Right lobe of liver (tissue), 4 donors: ENCODE measurements around the gene PLA2R1.

Experiments
- CTCF ChIP-seq, 4 donors: fragments of 200-600 bp in 3 of 4; fragments of 450-650 bp in 1 of 4; IDR thresholded peaks; one replicate each; pipeline versions ENCODE4 v1.5.1 to v1.8.0; 2016 to 2022; ENCODE audit warnings: antibody characterized with exemption in 4 of 4, mild to moderate bottlenecking in 2 of 4
- POLR2A ChIP-seq: fragments of 450-650 bp; IDR thresholded peaks from one replicate; pipeline ENCODE4 v1.6.1; 2017; ENCODE audit warnings: antibody characterized with exemption, mild to moderate bottlenecking
- donor health status: DM: no; HTN: no; CAD: no.
- donor health status: DM: no; HTN: no; CAD: no.
- donor health status: DM: no; HTN: yes; CAD: no.

DNA sequence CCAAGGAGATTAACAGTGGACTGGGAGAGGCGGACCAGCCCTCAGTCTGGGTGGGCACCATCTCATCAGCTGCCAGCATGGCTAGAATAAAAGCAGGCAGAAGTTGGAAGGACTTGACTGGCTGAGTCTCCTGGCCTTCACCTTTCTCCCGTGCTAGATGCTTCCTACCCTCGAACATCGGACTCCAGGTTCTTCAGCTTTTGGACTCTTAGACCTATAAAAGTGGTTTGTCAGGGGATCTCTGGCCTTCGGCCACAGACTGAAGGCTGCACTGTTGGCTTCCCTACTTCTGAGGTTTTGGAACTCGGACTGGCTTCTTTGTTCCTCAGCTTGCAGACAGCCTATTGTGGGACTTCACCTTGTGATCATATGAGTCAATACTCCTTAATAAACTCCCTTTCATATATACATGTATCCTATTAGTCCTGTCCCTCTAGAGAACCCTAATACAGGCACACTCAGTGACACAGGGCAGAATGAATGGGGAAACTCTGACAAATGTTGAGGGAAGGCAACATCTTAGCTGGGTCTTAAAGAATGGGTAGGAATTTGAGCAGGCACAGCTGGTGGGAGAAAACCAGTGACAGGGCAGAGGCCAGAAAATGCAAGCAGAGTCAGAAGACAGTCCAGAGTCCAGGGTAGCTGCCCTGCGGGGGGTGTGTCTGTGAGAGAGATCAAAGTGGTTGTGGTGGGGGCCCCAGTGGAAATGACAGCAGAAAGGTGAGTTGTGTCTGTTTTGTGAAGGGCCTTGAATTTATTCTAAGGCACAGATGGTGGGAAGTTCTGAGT is 156.3 kb downstream of the PLA2R1 start:
- no peak for TF ChIP-seq CTCF (IDR thresholded peaks at IDR 0.05)
- TF ChIP-seq POLR2A: no peak
